Spleen (tissue), 7 donors: ENCODE data around the gene KDM5B.

Experiments used
- POLR2A ChIP-seq, 3 donors: fragments of 450-650 bp; IDR thresholded peaks; one replicate each; pipeline ENCODE4 v1.5.1; 2017; ENCODE audit warnings: antibody characterized with exemption in 3 of 3, mild to moderate bottlenecking in 1 of 3
- POLR2AphosphoS5 ChIP-seq, 3 donors: sonication (generic); formaldehyde crosslinking; IDR thresholded peaks; one replicate each; pipeline ENCODE4 v1.5.1; 2017; ENCODE audit warnings: antibody characterized with exemption in 3 of 3
- TF ChIP-seq, protein P1 (sequence below), 11 experiments: fragments of 200-600 bp in 7 of 11; fragments of 450-650 bp in 4 of 11; sonication (generic) in 4 of 11; IDR thresholded peaks in 8 of 11; conservative IDR thresholded peaks in 3 of 11; 1 replicate in 7 of 11; 2 replicates in 4 of 11; pipeline versions ENCODE4 v1.4.0 to v1.8.0; 2016 to 2021; ENCODE audit warnings: antibody characterized with exemption in 11 of 11, inconsistent platforms in 4 of 11, mild to moderate bottlenecking in 1 of 11
- donor health status: DM: no; HTN: no; CAD: no; lungs with moderate emphysema.
- donor health status: DM: no; HTN: no; CAD: no.
- donor health status: DM: no; HTN: no; CAD: no.

DNA sequence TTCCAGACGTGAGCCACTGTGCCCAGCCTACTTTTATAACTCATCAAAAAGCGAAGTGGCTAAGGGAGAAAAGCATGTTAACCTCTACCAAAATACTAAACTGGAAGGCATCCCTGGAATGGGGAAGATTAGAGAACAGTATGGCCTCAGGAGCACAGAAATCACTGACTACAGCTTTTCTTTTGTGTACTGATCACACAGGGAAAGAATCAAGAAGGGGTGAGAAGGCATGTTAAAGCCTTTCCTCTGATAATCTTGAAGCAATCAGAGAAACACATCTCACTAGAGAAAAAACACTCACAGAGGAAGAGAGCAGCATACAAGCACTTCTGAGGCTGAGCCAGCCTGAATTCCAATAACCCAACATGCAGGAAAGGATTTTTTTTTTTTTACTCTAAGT lies 13.2 kb upstream of the KDM5B start:
- TF ChIP-seq, protein P1, sequence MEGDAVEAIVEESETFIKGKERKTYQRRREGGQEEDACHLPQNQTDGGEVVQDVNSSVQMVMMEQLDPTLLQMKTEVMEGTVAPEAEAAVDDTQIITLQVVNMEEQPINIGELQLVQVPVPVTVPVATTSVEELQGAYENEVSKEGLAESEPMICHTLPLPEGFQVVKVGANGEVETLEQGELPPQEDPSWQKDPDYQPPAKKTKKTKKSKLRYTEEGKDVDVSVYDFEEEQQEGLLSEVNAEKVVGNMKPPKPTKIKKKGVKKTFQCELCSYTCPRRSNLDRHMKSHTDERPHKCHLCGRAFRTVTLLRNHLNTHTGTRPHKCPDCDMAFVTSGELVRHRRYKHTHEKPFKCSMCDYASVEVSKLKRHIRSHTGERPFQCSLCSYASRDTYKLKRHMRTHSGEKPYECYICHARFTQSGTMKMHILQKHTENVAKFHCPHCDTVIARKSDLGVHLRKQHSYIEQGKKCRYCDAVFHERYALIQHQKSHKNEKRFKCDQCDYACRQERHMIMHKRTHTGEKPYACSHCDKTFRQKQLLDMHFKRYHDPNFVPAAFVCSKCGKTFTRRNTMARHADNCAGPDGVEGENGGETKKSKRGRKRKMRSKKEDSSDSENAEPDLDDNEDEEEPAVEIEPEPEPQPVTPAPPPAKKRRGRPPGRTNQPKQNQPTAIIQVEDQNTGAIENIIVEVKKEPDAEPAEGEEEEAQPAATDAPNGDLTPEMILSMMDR (IDR thresholded peaks at IDR 0.05 in 8 of 11, conservative IDR thresholded peaks at IDR 0.05 in 3 of 11): no peak
- TF ChIP-seq POLR2AphosphoS5 (IDR thresholded peaks at IDR 0.05) (no peak), POLR2A (IDR thresholded peaks at IDR 0.05) (no peak)
